Measurements from ENCODE around the gene TMEM213.

GRCh38 chr7:138798836-138799235 is 1.0 kb downstream of the TMEM213 start:
- no peak for TF ChIP-seq IRF1 (CRISPR knock-in tag; IDR thresholded peaks at IDR 0.05)
- TF ChIP-seq CTCF (IDR thresholded peaks at IDR 0.05) = no peak
- no peak for TF ChIP-seq MYBL2 (CRISPR knock-in tag; IDR thresholded peaks at IDR 0.05)
- TF ChIP-seq ATF1 (CRISPR knock-in tag; IDR thresholded peaks at IDR 0.05) = no peak
- TF ChIP-seq SMAD3 (CRISPR knock-in tag; IDR thresholded peaks at IDR 0.05; ENCODE audit: borderline replicate concordance) = no peak
- no peak for TF ChIP-seq ERG (CRISPR knock-in tag; IDR thresholded peaks at IDR 0.05)
- no peak for TF ChIP-seq SP1 (CRISPR knock-in tag; conservative IDR thresholded peaks at IDR 0.05)
- TF ChIP-seq ELF4 (CRISPR knock-in tag; IDR thresholded peaks at IDR 0.05; ENCODE audit: low read depth) = no peak
- TF ChIP-seq ZBTB43 (CRISPR knock-in tag; IDR thresholded peaks at IDR 0.05) = no peak
- no peak for TF ChIP-seq CREM (CRISPR knock-in tag; IDR thresholded peaks at IDR 0.05)
- no peak for TF ChIP-seq ZBTB21 (CRISPR knock-in tag; IDR thresholded peaks at IDR 0.05; ENCODE audit: borderline replicate concordance)
- TF ChIP-seq ZNF416 (CRISPR knock-in tag; IDR thresholded peaks at IDR 0.05) = no peak
- TF ChIP-seq ZNF425 (CRISPR knock-in tag; conservative IDR thresholded peaks at IDR 0.05) = no peak

Measured in WTC11 (cell line).